GM12878 (cell line): ENCODE results near the gene ABCC4. TPM values are rescaled to one million over a fixed set of nuclear protein-coding genes. Genes with fewer than 3 reads are reported as not detected.
"Not testable (repeated sequence)": the region's sequence is repeated elsewhere in the genome, so short reads cannot be mapped to it uniquely, and the experiment has no call there.

Source experiments
- ATAC-seq: fragments of 200-7000 bp; cut with Tn5 transposase; 3 replicates; pipeline ENCODE4 v1.9.1; 2020; ENCODE audit warnings: mild to moderate bottlenecking, moderate library complexity
- BruUV-seq: library from RNA; stranded (reverse); fragments of 400-500 nt; replicated peaks from 2 replicates; lab custom pipeline; 2021; lab: Mats Ljungman, UMichigan
- CTCF ChIA-PET: fragments of 300-600 bp; sonication (Branson Sonifier 250); formaldehyde crosslinking; extraction: SDS; loops from one replicate; lab custom pipeline; 2021; ENCODE audit warnings: inconsistent platforms; lab: Yijun Ruan, JAX
- POLR2A ChIA-PET: fragments of 350-600 bp; formaldehyde crosslinking; extraction: SDS; loops from one replicate; lab custom pipeline; 2021; ENCODE audit warnings: inconsistent platforms; lab: Charles Lee
- RAD21 ChIA-PET: fragments of 300-600 bp; sonication (Branson Sonifier 250); formaldehyde crosslinking; loops from one replicate; lab custom pipeline; 2023; ENCODE audit warnings: antibody characterized with exemption; ENCODE audit not compliant: unreplicated experiment; lab: Charles Lee
- SMC1A ChIA-PET: fragments of 300-600 bp; sonication (Branson Sonifier 250); formaldehyde crosslinking; loops from one replicate; lab custom pipeline; 2023; ENCODE audit not compliant: unreplicated experiment, uncharacterized antibody; lab: Charles Lee
- DNase-seq: peaks from one replicate; pipeline ENCODE4 v3.0.0-alpha.2; 2011; ENCODE audit warnings: low read depth, low spot score
- FAIRE-seq: peaks from 3 replicates; lab custom pipeline; 2011; peaks lifted over from hg19 to GRCh38; lab: Jason Lieb, UNC
- H2AFZ ChIP-seq: 2 replicates; pipeline ENCODE4 v1.6.0; 2011; ENCODE audit warnings: low read depth, low read length, control low read depth; ENCODE audit not compliant: control insufficient read depth
- H3K27ac ChIP-seq: 2 replicates; pipeline ENCODE4 v1.5.1; 2011; ENCODE audit warnings: control low read depth; ENCODE audit not compliant: control insufficient read depth, insufficient read depth
- H3K27me3 ChIP-seq, 2 experiments: replicated peaks in 1 of 2; 2 replicates each; pipeline versions ENCODE4 v1.6.0 to v1.6.1; 2011; ENCODE audit warnings: low read length in 1 of 2; ENCODE audit not compliant: control insufficient read depth in 2 of 2, insufficient read depth in 2 of 2
- H3K36me3 ChIP-seq, 2 experiments: 2 replicates each; pipeline ENCODE4 v1.5.1; 2011; ENCODE audit warnings: low read length in 1 of 2; ENCODE audit not compliant: control insufficient read depth in 2 of 2, insufficient read depth in 2 of 2
- H3K4me1 ChIP-seq: 2 replicates; pipeline ENCODE4 v1.6.1; 2011; ENCODE audit warnings: mild to moderate bottlenecking, low read length, moderate library complexity, mixed read lengths; ENCODE audit not compliant: control insufficient read depth, insufficient read depth
- H3K4me2 ChIP-seq: 2 replicates; pipeline ENCODE4 v1.6.0; 2011; ENCODE audit warnings: control low read depth; ENCODE audit not compliant: control insufficient read depth, insufficient read depth
- H3K4me3 ChIP-seq: fragments of 200-600 bp; sonication (generic); 2 replicates; pipeline ENCODE4 v1.5.1; 2016
- H3K79me2 ChIP-seq: 2 replicates; pipeline ENCODE4 v1.6.0; 2011; ENCODE audit warnings: low read length; ENCODE audit not compliant: control insufficient read depth, insufficient read depth
- H3K9ac ChIP-seq: 2 replicates; pipeline ENCODE4 v1.8.0; 2011; ENCODE audit warnings: low read length, control low read depth, mixed read lengths; ENCODE audit not compliant: control insufficient read depth, insufficient read depth
- H3K9me3 ChIP-seq: replicated peaks from 3 replicates; pipeline ENCODE4 v1.5.1; 2011; ENCODE audit warnings: mild to moderate bottlenecking, low read length; ENCODE audit not compliant: control insufficient read depth, insufficient read depth
- H4K20me1 ChIP-seq: 2 replicates; pipeline ENCODE4 v1.6.0; 2011; ENCODE audit not compliant: control insufficient read depth, insufficient read depth
- E2F8 ChIP-seq: fragments of 450-650 bp; IDR thresholded peaks from 2 replicates; pipeline ENCODE4 v1.6.1; 2018; ENCODE audit warnings: mild to moderate bottlenecking, low read depth, moderate library complexity; ENCODE audit not compliant: partially characterized antibody
- MEF2B ChIP-seq: fragments of 450-650 bp; IDR thresholded peaks from 2 replicates; pipeline ENCODE4 v1.6.1; 2018; ENCODE audit warnings: mild to moderate bottlenecking, moderate library complexity; ENCODE audit not compliant: partially characterized antibody, poor library complexity, severe bottlenecking
- MTA3 ChIP-seq: IDR thresholded peaks from 2 replicates; pipeline ENCODE4 v1.6.1; 2012; ENCODE audit warnings: low read length, inconsistent platforms, borderline replicate concordance
- PML ChIP-seq: IDR thresholded peaks from 2 replicates; pipeline ENCODE4 v1.6.1; 2012; ENCODE audit warnings: low read length, inconsistent platforms
- SREBF1 ChIP-seq: IDR thresholded peaks from 2 replicates; pipeline ENCODE4 v1.6.1; 2012; ENCODE audit warnings: mild to moderate bottlenecking, low read length
- ZNF384 ChIP-seq: IDR thresholded peaks from 2 replicates; pipeline ENCODE4 v1.6.1; 2012; ENCODE audit warnings: low read depth, mild to moderate bottlenecking, low read length, improper control_type of control experiment, borderline replicate concordance
- WGBS: methylation state at CpG from one replicate; pipeline ENCODE4 v1.1.6; 2016; ENCODE audit warnings: low lambda C conversion rate; ENCODE audit not compliant: insufficient replicate concordance, insufficient coverage; ENCODE audit errors: missing lambda C conversion rate; 5-methylcytosine and 5-hydroxymethylcytosine counted together
- in situ Hi-C: fragments of 300-500 bp; cut with MboI; formaldehyde crosslinking; loops from 9 replicates; pipeline ENCODE4 v1.14.3; 2018; ENCODE audit warnings: mixed read lengths
- intact Hi-C: fragments of 100-400 bp; cut with micrococcal nuclease; formaldehyde crosslinking; loops from one replicate; pipeline ENCODE4 v1.14.2; 2022; ENCODE audit not compliant: unreplicated experiment
- polyA plus RNA-seq, 11 experiments: library from polyadenylated mRNA; depleted of rRNA in 4 of 11; unstranded in 6 of 11; stranded (reverse) in 5 of 11; fragments of >200 nt; fragmentation: Nextera tagmentation in 4 of 11; fragmentation: Illumina TruSeq in 1 of 11; extraction: Ambion mirVana in 4 of 11; extraction: Trizol in 1 of 11; gene quantifications; 1 replicate in 1 of 11; 2 replicates in 10 of 11; pipeline versions ENCODE4 v1.2.1 to v1.2.3, GENCODE V29; 2011 to 2016; ENCODE audit warnings: inconsistent platforms in 2 of 11, missing spikeins in 2 of 11, low read depth in 1 of 11
- total RNA-seq, 4 experiments: library from RNA; depleted of rRNA in 3 of 4; stranded (reverse); fragments of >200 nt in 3 of 4; fragmentation: Illumina TruSeq in 1 of 4; extraction: Trizol in 1 of 4; gene quantifications; 2 replicates each; pipeline versions ENCODE4 v1.2.1 to v1.2.3, GENCODE V29; 2013 to 2021
- TF ChIP-seq, protein P1 (sequence below): fragments of 450-650 bp; formaldehyde crosslinking; IDR thresholded peaks from 2 replicates; pipeline ENCODE4 v1.5.0; 2022; ENCODE audit warnings: mild to moderate bottlenecking, missing genetic modification characterization

Gene ABCC4
- total and polyA plus RNA-seq, 10 of the 15 experiments (the other 5 are each of a cell fraction or from before 2014, with no cell fraction given): 7.2 to 44.4 (median 24.1) TPM

GRCh38 chr13:95268343-95269065 lies 32.7 kb downstream of the ABCC4 start:
- H3K4me3 ChIP-seq, POLR2A ChIA-PET, H2AFZ ChIP-seq, FAIRE-seq, intact Hi-C loops, DNase-seq, H3K9ac ChIP-seq, H3K4me2 ChIP-seq, H3K27me3 ChIP-seq, BruUV-seq, ATAC-seq, in situ Hi-C loops, H3K9me3 ChIP-seq, H4K20me1 ChIP-seq, H3K27ac ChIP-seq: not testable (repeated sequence)
- ChIA-PET RAD21 (interaction anchor here (0.8 to 1.3 kb wide), 2 partner anchors 9 to 43 kb away, joined by 3 to 5 read pairs; no protein-coding TSS in a partner anchor), SMC1A (interaction anchor here (1.0 to 2.0 kb wide), 2 partner anchors 17 to 30 kb away, joined by 3 to 7 read pairs; no protein-coding TSS in a partner anchor), CTCF (interaction anchor here (1.8 kb wide), 1 partner anchor 28 kb away, joined by 6 read pairs; no protein-coding TSS in a partner anchor)
- H3K36me3 ChIP-seq: peaks cover 0 to 13% of the 10 kb centered on the region in 2 experiments; a peak in 3 of 4 replicates
- peaks cover 10% of the 10 kb centered on the region for H3K4me1 ChIP-seq
- H3K79me2 ChIP-seq: peaks cover 36% of the 10 kb centered on the region
- TF ChIP-seq MEF2B: peak; percentile 17
- WGBS: 86% methylated on average over 16 of the region's 16 CpGs

DNA sequence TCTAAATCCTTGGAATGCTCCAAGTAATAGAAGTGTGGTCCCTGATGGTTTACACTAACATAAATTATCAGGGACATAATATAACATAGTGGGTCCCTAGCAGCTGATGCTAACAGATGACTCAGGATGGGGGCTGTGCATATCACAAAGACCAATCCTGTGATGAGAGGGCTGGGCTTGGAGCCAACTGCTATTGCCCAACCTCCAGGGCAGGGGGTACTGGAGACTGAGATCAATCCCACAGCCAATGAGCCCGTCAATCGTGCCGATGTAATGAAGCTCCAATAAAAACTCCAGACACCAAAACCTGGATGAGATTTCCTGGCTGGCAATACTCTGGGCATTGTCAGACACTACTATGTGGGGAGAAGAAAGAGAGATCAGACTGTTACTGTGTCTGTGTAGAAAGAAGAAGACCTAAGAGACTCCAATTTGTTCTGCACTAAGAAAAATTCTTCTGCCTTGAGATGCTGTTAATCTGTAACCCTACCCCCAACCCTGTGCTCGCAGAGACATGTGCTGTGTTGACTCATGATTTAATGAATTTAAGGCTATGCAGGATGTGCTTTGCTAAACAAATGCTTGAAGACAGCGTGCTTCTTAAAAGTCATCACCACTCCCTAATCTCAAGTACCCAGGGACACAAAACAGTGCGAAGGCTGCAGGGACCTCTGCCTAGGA lies 33.4 kb downstream of the ABCC4 start:
- H3K9me3 ChIP-seq: peaks cover 4% of the 10 kb centered on the region; the same call in 2 of the 3 replicates
- RAD21 ChIA-PET: no interaction called here
- H3K27ac ChIP-seq: no peak overlapping the region
- H4K20me1 ChIP-seq: no peaks in the 10 kb centered on the region
- in situ Hi-C loops (no loop called here), intact Hi-C loops (no loop called here)
- WGBS: 78% methylated on average over 6 of the region's 6 CpGs
- no peak overlapping the region for H2AFZ ChIP-seq
- BruUV-seq: no TSS peak
- no peak for ATAC-seq
- SMC1A ChIA-PET: interaction anchor here (0.7 kb wide), 1 partner anchor 41 kb away, joined by 3 read pairs; no protein-coding TSS in a partner anchor
- no peak overlapping the region for H3K4me2 ChIP-seq
- peaks cover 0 to 13% of the 10 kb centered on the region in 2 experiments; a peak in 3 of 4 replicates for H3K36me3 ChIP-seq
- no peak overlapping the region for H3K9ac ChIP-seq
- no peak for DNase-seq
- H3K4me3 ChIP-seq: no peak overlapping the region
- peaks cover 30% of the 10 kb centered on the region for H3K79me2 ChIP-seq
- CTCF ChIA-PET: interaction anchor here (1.3 to 1.6 kb wide), 2 partner anchors 9 to 113 kb away, joined by 3 to 4 read pairs; no protein-coding TSS in a partner anchor
- peaks cover 17% of the 10 kb centered on the region for H3K4me1 ChIP-seq
- FAIRE-seq: no peak
- POLR2A ChIA-PET: interaction anchor here (0.9 kb wide), 1 partner anchor 8 kb away, joined by 4 read pairs; no protein-coding TSS in a partner anchor
- H3K27me3 ChIP-seq: no peaks in the 10 kb centered on the region
- TF ChIP-seq, protein P1, sequence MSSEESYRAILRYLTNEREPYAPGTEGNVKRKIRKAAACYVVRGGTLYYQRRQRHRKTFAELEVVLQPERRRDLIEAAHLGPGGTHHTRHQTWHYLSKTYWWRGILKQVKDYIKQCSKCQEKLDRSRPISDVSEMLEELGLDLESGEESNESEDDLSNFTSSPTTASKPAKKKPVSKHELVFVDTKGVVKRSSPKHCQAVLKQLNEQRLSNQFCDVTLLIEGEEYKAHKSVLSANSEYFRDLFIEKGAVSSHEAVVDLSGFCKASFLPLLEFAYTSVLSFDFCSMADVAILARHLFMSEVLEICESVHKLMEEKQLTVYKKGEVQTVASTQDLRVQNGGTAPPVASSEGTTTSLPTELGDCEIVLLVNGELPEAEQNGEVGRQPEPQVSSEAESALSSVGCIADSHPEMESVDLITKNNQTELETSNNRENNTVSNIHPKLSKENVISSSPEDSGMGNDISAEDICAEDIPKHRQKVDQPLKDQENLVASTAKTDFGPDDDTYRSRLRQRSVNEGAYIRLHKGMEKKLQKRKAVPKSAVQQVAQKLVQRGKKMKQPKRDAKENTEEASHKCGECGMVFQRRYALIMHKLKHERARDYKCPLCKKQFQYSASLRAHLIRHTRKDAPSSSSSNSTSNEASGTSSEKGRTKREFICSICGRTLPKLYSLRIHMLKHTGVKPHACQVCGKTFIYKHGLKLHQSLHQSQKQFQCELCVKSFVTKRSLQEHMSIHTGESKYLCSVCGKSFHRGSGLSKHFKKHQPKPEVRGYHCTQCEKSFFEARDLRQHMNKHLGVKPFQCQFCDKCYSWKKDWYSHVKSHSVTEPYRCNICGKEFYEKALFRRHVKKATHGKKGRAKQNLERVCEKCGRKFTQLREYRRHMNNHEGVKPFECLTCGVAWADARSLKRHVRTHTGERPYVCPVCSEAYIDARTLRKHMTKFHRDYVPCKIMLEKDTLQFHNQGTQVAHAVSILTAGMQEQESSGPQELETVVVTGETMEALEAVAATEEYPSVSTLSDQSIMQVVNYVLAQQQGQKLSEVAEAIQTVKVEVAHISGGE (CRISPR knock-in tag): no peak
- no peak for TF ChIP-seq PML
- TF ChIP-seq SREBF1: no peak
- TF ChIP-seq E2F8: no peak
- no peak for TF ChIP-seq ZNF384
- no peak for TF ChIP-seq MTA3
